Measurements from ENCODE around the gene IL5RA.

Gene IL5RA, protein sequence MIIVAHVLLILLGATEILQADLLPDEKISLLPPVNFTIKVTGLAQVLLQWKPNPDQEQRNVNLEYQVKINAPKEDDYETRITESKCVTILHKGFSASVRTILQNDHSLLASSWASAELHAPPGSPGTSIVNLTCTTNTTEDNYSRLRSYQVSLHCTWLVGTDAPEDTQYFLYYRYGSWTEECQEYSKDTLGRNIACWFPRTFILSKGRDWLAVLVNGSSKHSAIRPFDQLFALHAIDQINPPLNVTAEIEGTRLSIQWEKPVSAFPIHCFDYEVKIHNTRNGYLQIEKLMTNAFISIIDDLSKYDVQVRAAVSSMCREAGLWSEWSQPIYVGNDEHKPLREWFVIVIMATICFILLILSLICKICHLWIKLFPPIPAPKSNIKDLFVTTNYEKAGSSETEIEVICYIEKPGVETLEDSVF

DNA sequence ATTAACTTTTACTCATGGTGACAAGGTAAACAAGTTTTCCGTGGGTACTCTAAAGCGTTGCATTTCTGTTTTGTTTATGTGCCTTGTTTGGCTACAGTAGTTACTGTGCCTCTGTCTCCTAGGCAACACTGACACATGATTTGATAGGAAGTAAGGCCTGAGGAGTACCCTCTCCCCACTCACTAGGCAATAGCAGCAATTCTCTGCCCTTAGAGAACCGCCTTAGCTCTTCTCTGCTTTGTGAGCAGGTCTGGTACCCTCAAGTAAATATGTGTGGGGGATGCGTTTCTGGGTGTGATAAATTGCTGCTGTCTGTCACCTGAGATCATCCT, at the start of gene IL5RA:
Gene IL5RA (minus strand): TSS at position 76 of the 332 bp plus-strand sequence. CDS start 5,390 bp downstream, outside the sequence.
- no peak for DNase-seq

DNA sequence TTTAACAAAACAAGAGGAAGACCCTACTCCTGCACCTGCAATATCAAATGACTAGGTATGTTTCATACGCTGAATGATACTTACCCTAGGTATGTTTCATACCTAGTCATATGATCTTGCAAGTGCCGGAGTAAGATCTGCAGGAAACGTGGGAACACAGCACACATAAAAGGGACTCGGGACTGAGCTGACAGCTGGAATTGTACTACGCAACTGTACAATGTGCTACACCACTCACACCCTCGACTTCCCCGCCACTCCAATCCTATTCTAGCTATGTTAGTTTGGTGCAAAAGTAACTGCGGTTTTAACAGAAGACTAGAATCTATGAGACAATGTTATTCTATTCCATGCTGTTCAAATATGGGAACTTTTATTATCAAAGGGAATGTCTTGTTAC, 47.3 kb upstream of the IL5RA start:
- no peak for DNase-seq

DNA sequence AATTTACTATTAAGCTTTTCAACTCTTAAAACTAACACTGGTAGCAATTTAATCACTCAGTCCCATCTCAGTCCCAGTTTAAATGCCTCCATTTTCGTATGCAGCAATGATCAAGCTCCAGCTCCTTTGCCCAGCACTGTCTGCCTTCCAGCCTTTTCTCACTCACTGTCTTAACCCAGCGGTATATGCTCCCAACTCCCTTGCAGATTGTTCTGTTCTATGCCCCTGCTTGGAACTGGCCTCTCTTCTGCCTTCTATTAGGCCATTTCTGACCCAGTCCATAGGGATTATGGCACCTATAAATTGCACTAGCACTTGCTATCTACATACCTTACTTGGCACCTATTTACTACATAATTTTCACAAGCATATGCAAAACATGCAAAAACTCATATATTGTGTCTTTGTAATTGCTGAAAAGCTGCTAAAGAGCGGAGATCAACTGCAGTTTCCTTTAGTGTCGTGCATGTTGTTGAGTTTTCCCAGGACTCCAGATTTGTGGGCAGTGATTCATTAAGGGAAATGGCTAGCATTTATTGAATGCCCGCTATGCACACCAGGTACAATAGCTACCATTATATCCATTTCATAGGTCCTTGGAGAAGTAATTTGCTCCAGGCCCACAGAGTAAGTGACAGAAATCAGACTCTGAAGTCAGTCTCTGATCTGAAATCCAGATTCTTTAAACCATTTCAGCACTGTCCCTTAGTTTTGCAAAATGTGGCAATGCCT, 44.9 kb upstream of the IL5RA start:
- no peak for DNase-seq

DNA sequence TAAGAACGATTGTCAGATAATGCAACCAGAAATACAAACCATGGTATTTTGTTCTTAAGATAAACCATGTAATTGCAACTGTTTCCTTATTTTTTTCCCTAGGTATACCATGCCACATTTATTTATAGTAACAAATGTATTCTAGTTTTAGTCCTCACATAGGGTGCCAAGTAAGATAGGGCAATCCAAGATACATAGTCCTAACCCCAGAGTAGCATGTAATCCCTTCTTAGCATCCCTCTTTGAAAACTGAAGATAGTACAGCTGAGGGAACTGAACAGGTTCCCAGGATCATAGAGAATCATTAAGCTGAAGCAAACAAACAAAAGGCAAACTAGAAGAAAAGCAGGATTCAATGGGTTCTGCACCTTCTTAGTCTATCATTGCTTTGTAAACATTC, 41.3 kb upstream of the IL5RA start:
- DNase-seq = no peak

DNA sequence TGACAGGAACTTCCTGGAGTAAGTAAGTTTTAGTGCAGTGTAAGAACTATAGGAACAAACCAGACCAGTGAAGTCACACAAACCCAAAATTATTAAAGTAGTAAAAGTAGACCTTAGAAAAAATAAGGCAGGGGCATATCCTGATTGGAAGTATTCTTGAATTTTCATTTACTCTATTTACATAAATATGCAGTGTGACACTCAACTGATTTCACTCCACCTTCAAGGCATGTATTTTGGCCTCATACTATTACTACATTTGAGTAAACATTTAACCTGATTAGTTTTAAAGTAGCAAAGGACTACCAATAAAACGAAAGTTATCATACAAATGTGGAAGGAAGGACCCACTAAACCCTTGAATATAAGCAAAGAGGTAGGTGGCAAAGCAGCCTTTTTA, 39.4 kb upstream of the IL5RA start:
- DNase-seq = no peak

DNA sequence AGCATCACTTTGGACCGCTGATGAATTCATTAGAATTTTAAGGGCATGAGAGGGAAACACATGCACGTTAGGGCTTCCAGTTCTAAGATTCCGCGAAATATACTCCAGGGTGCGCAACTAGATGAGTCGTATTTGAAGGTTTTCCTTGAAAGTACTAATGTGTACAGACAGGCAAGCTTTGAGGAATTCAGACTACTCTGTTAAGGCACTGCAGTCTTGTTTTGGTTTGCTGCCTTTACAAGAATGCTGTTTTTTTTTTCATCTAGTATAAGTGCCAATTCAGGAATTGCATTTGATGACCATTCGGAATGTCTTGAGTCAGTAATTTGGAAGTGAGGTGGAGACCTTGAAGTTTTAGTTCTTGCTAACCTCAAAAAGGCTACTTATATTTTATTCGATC, 35.7 kb upstream of the IL5RA start:
- DNase-seq = no peak

DNA sequence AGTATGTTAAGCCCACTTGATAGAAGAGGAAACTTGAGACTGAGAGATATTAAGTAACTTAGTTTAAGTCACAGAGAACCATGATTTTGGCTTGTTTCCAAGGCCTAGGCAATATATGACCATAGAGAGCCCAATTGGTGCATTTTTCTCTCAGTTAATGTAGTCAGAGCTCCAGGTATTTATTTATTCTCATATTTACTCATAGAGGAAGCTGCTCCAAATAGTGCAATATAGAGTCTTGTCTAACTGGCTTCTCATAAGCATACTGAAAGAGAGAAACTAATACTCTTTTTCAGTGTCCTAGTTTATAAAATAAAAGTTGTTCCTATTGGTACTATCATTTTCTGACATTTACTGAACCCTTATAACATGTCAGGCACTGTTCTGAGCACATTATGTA, 31.8 kb upstream of the IL5RA start:
- no peak for DNase-seq

DNA sequence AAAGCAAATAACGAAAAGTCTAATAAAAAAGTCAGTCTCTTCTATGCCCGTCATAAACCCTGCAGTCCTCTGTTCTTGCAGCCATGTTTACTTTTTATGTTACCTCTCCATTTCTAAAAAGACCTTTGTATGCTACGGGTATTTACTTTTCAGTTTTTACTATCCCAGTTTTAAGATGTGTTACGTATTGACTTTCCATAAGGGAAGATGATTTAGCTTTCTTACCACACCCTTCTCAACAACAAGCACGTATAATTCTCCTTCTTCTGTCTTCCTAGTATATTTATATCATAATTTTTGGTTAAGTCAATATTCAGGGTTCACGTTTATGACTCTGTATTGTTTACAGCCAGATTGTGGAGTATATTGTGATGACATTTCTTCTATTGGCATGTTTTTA, 27.4 kb upstream of the IL5RA start:
- DNase-seq = no peak

DNA sequence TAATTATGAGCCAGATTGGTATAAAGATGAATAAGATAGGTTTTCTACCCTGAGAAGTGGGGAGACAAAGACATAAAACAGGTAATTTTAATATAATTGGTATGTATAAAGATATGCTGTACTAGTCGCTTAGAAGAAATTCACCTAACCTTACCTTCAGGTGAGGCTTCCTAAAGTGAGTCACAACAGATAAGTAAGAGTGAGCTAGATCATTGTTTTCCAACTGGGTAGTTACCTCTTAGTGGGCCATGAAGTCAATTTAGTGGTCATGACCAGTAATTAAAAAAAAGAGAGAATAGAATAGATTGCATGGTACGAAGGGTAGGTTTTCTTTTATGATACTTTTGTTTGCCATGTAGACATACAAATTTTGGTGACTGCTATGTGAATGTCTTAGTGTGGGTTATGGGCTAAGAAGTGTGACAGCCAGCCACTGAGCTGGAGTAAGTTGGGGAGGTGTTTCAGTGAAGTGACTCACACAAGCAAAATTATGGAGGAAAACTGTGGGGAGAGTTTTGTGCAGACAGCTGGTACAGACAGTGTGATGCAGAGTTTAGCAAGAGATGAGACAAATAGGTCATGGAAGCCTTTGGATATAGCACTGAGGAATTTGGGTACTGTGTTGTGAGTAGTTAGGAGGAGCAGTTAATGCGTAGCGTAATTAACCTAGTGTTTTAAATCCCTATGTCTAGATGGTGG, 24.7 kb upstream of the IL5RA start:
- DNase-seq = peak; percentile 52

DNA sequence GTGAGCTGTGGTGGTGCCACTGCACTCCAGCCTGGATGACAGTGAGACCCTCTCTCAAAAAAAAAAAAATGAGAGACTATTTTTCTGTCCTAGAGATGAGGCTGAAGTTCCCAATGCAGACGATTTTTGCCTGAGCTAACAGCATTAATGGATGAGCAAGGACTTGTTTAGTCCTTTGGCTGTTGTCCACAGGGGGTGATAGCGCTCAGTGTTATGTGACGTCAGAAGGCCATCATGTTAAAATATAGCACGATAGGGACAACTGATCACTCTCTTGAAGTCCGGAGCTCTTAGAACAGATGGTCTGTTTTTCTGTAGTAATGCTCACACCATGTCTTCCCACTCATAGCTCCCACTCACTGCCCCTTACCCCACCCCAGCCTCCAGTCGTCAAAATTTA, 23.3 kb upstream of the IL5RA start:
- DNase-seq = no peak

DNA sequence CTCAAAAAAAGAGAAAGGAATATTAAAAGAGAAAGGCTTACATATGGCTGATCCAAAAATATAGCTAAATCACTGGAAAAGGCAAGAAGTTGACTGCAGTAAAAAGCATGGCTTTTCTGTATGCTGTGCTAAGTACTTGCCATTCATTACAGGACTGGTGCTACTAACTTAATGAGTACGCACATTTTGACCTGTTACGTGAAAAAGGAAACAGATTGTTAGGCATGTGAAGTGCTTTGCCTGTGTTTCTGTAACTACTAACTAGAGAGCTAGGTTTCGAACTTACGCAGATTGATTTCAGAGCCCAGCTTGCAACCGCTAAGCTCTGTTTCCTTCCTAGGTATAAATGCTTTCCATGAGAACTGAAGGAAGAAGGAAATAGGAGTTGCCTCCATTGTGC, 19.4 kb upstream of the IL5RA start:
- DNase-seq = no peak

DNA sequence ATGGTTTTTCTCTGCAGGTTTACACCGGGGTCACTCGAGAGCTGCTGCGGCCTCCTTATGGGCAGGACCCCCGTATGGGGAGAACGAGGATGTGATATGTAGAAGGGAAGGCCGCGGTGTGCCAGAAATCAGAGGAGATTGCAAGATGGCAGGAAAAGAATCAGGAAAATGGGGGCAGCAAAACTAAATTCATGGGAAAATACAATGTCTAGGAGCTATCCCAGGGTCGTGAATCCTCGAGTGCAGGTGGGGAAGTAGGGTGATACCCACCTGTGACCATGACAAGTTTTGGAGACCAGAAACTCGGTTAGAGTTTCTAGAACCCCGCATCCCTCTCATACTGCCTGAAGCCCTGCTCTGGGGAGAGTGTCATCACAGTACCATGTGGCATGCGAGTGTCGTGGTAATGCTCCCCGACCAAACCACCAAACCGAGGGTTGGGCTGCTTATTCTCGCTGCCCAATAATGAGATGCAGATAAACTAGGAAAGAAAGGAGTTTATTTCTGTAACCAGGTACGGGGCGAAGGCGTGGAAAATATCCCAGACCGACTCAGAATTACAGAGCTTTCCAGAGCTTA, 17.3 kb upstream of the IL5RA start:
- no peak for DNase-seq

DNA sequence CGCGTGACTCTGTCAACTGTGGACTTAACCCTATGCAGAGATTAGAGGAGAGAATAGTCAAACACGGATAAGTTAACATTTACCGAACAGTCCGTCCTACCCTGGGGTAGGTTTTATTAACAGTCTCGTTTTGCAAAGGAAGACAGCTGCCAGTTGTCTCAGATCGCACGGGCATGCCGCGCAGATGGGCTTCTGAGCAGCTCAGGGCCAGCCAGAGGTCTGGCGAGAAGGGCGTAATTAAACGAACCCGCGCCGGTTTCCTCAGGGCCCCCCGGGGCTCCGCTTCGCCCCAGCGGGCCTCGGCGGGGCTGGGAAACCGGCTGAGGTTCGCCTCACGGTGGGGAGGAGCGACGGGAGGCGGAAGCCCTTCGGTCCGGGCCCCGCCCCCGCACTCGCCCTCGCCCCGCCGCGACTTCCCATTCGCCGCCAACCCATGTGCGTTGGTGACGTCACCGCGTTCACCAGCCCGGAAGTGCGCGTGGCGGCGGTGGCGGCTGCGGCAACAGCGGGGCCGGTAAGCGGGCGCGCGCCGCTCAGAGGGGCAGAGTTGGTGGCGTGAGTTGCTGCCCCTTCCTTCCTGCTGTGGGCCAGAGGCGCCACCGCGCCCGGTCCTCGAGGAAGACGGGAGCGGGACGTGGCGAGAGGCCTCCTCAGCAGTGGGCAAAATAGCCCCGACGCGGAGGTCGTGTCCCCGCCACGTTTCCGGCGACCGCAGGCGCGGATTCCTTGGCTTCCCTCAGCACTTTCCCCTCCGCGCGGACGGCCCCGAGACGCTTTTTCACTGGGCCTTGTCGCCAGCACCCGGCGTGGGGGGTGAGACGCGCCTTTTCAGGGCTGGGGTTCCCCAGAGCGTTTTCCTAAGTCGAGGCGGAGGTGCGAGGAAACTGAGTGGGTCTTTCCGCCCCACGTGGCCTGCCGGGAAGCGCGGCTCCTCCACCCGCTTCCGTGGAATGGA, 16.6 kb upstream of the IL5RA start, which contains the start of gene TRNT1:
Gene TRNT1 (plus strand): TSS at position 464 of the 955 bp plus-strand sequence. CDS start 2,101 bp downstream, outside the sequence.
- peak; percentile 92 for DNase-seq

DNA sequence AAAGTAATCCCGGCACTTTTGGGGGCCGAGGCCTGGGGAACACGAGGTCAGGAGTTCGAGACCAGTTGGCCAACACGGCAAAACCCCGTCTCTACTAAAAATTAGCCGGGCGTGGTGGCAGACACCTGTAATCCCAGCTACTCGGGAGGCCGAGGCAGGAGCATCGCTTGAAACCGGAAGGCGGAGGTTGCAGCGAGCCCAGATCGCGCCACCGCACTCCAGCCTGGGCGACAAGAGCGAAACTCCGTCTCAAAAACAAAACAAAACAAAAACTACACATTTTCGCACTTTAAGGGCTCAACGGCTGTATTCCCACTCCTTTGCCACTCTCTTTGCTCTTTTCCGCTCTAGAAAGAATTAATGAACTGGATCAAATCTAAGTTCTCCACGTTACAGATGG, 15.8 kb upstream of the IL5RA start:
- DNase-seq = no peak

DNA sequence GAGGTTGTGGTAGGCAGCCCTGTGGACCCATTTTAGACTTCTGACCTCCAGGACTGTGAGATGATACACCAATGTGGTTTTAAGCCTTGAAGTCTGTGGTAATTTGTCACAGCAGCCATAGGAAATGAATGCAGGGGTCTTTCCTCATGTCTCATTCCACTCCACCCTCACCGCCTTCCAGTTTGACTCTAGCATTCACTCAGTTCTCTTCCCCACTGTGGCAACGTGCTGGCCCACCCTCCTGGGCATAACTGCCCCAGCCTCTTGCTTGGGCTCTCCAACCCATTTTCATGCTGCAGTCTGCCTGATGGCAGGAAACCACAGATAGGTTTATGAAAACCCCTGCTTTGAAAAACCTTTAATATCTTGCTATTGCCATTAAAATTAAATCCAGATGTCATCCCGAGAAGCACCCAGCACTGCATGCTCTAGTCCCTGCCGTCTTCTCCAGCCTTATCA, 9.2 kb upstream of the IL5RA start:
- no peak for DNase-seq

DNA sequence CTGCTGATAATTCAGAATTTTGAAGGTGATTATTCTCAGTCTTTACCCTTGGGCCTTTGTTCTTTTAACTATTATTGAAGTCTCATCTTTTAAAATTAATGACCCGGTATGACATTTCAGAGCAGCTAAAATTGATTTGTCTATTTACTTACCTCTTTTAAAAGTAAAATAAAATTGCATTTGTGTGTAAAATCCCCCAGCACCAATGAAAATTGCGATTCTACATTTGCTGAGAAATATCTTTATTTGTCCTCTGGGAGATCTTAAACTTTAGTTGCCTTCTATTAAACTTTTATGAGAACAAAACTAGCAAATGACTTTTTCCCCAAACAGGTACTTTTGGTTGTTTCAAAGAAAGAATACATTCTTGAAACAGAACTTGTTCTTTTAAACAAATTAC, 7.5 kb upstream of the IL5RA start:
- DNase-seq = no peak

DNA sequence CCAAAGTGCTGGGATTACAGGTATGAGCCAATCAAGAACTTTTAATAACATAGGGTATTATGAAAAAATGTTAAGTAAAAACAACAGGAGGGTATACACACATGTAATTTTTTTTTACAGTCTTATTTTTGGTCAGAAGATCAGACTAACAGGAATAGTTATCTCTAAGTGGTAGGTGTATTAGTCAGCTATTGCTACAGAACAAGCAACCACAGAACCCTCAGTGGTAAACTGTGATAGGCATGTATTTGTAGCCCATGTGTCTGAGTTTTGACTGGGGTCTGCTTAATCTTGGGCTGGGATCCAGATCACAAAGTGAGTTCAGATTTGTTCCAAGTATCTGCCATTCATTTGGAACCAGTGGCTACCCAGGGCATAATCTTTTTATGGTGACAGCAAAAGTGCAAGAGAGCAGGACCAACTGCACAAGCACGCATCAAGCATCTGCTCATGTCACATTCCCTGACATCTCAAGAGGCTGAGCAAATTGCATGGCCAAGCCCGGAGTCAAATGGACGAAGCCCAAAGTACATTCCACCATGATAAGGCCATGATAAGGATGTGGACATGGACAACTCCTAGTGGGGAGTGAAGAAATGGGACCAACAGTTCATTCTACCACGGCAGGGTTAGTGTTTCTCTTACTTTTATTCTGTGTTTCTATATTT, 3.0 kb upstream of the IL5RA start:
- no peak for DNase-seq

DNA sequence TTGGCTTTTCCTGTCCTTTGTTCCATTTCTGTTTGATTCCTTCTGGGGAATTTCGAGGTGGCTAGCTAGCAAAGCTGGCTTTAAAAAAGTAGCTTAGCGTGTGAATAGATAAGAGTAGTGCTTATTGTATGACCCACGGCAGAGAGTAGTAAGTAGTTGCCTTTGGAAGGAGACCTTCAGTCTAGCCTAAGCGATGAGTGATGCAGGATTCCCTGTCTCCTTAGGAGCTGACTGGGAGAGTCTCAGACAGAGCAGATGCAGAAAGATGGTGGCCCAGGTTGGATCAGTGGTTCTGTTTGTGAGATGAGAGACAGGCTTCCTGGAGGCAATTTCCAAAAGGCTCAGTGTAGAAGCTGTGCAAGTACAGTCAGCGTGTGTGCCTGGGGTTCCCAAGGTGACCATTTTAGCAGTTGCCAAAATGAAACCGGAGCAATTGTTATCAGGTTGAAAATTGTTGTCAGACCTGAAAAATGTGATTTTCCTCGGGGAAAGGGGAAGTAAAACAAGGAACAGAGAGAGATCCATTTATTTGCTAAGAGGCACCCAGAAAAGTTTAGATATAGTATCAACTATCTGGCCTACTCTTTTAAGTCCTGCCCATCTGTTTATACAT, 681 bp upstream of the IL5RA start:
- no peak for DNase-seq

DNA sequence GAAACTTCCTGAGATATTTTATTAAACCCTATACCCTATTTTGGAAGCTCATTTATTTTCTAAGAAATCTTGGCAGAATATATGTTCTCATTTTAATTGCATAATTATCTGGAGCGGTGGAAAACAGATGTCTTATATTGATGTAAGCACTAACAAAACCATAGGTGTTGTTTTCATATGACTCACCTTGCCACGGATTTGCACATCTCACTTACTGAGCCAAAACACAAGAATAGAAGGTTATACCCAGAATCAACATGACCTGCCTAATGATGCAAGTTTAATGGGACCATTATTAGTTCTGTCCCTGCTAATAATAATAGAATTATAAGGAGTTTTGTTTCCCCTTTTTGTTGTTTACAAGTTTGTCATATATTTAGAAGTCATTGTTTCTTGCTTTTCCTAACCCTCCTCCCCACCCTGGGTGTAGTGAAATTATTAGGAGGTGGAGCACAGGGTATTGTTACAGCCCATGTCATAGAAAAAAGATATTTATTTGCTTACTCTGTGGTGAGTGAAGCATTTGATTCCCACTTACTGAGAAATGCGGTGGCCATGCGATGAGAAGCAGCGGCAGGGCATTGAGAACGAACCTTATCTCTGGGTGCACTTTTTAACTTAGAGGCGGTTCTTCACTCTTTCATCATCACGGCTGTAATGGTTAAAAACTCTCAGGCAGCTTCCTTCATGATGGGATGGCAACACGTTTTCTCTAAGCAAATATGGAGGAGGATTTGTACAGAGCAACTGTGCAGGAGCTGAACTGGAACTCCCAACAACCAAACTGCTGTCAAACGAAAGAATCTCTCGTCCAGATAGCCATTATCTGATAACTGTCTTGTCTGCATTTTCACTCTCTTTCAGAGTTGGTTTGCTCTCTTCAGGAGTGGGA, 521 bp downstream of the IL5RA start:
- DNase-seq = no peak

DNA sequence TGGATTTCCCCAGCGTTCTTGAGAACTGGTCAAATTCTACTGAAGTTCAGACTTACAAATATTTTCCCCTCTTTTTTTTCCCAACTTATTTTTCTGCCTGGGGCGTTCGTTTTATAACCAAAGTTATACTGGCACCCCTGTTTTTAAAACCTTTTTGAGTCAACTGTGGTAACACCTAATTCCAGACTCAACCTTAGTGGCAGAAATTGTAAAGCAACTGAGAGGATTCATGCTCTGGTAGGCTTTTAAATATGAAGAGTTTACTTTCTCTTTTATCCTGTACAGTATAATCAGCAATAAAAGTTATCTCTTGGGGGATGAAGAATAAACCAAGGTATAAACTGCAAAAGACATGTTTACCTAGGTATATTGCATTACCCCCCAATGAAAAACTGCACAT, 2.3 kb downstream of the IL5RA start:
- no peak for DNase-seq

Measured in HCEC 1CT (cell line).